Measurements from ENCODE around the gene SYT7. TPM values are rescaled to one million over a fixed set of nuclear protein-coding genes. Genes with fewer than 3 reads are reported as not detected.

SYT7 gene
- total and polyA plus RNA-seq, 10 of the 15 experiments (the other 5 are each of a cell fraction or from before 2014, with no cell fraction given) = not detected

DNA sequence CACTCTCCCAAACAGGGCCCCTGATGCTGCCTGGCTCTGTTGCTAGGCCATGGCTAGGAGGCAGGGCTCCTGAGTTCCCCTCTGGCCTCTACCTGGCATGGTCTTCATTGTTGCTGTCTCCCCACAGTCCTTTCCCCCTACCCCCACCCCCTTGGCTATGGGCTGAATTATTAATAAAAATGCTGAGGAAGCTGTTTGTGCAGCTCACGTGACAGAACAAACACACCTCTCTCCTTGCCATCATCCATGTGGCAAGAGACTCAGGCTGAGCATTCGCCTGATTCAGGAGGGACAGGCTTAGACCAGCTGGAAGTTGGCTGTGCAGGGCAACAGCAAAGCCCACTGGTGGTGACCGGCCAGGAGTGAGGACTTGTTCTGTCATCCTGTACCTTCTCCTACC lies 4.2 kb upstream of the SYT7 start:
- ChIA-PET CTCF (interaction anchor here (0.7 kb wide), 1 partner anchor 103 kb away, joined by 3 read pairs; no protein-coding TSS in a partner anchor), POLR2A (no interaction called here), SMC1A (ENCODE audit: uncharacterized antibody, unreplicated experiment) (interaction anchor here (1.7 kb wide), 1 partner anchor 10 kb away, joined by 3 read pairs; no protein-coding TSS in a partner anchor), RAD21 (ENCODE audit: unreplicated experiment) (no interaction called here)
- Histone ChIP-seq H3K27ac (ENCODE audit: control insufficient read depth, insufficient read depth) (no peak overlapping the region), H3K36me3 (ENCODE audit: control insufficient read depth in 2 of 2, insufficient read depth in 2 of 2, low read length in 1 of 2) (no peaks in the 10 kb centered on the region), H3K4me2 (ENCODE audit: control insufficient read depth, insufficient read depth) (no peak overlapping the region), H3K27me3 (replicated peaks in 1 of 2; ENCODE audit: control insufficient read depth in 2 of 2, insufficient read depth in 2 of 2, low read length in 1 of 2) (peaks cover 4 to 18% of the 10 kb centered on the region in 2 experiments), H3K4me1 (ENCODE audit: control insufficient read depth, insufficient read depth, low read length) (no peaks in the 10 kb centered on the region), H3K9ac (ENCODE audit: control insufficient read depth, insufficient read depth, low read length) (no peak overlapping the region), H3K4me3 (no peak overlapping the region), H2AFZ (ENCODE audit: control insufficient read depth, low read depth, low read length) (no peak overlapping the region), H3K79me2 (ENCODE audit: control insufficient read depth, insufficient read depth, low read length) (no peaks in the 10 kb centered on the region), H4K20me1 (ENCODE audit: control insufficient read depth, insufficient read depth) (no peaks in the 10 kb centered on the region), H3K9me3 (replicated peaks; ENCODE audit: control insufficient read depth, insufficient read depth, low read length) (no peaks in the 10 kb centered on the region)
- FAIRE-seq = no peak
- no peak for DNase-seq (ENCODE audit: low read depth, low spot score)
- in situ Hi-C loops (cut with MboI) = no loop called here
- 18% methylated on average over 3 of the region's 3 CpGs for WGBS (ENCODE audit: insufficient coverage, insufficient replicate concordance, low lambda C conversion rate, missing lambda C conversion rate)
- BruUV-seq (replicated peaks) = no TSS peak
- ATAC-seq = no peak
- intact Hi-C loops (cut with micrococcal nuclease; ENCODE audit: unreplicated experiment) = no loop called here
- TF ChIP-seq ESRRA (IDR thresholded peaks at IDR 0.05; ENCODE audit: low read length) (no peak), BHLHE40 (IDR thresholded peaks at IDR 0.05; ENCODE audit: borderline replicate concordance in 1 of 2, low read depth in 2 of 2, low read length in 1 of 2) (peak in 1 of 2 experiments; percentile 11; a peak in 1 of 4 replicates)

DNA sequence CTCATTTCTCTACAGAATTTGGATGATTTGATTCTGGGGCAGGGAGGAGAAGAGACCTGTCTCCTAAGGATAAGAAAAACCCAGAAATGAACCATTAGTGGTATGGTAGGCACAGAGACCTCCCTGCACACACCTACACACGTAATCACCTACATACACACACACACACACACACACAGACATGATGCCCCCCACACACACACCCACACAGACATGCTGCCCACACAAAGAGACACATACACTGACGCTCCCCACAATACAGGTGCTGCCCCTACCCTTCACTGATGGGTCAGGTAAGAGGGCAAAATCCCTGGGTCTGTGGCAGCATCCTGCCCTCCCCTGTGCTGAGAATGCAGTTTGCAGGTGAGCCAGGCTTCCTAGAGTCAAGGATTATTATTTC lies 1.1 kb upstream of the SYT7 start:
- ChIA-PET POLR2A (no interaction called here), RAD21 (ENCODE audit: unreplicated experiment) (no interaction called here), CTCF (no interaction called here), SMC1A (ENCODE audit: uncharacterized antibody, unreplicated experiment) (interaction anchor here (0.7 kb wide), 1 partner anchor 61 kb away, joined by 3 read pairs; no protein-coding TSS in a partner anchor)
- ATAC-seq = no peak
- FAIRE-seq = no peak
- no peak for DNase-seq (ENCODE audit: low read depth, low spot score)
- no peaks in the 10 kb centered on the region for H3K79me2 ChIP-seq (ENCODE audit: control insufficient read depth, insufficient read depth, low read length)
- H3K4me2 ChIP-seq (ENCODE audit: control insufficient read depth, insufficient read depth) = no peak overlapping the region
- intact Hi-C loops (cut with micrococcal nuclease; ENCODE audit: unreplicated experiment) (no loop called here), in situ Hi-C loops (cut with MboI) (no loop called here)
- H3K27ac ChIP-seq (ENCODE audit: control insufficient read depth, insufficient read depth) = no peak overlapping the region
- H2AFZ ChIP-seq (ENCODE audit: control insufficient read depth, low read depth, low read length) = no peak overlapping the region
- no peaks in the 10 kb centered on the region; the same call in 1 of the 2 replicates for H4K20me1 ChIP-seq (ENCODE audit: control insufficient read depth, insufficient read depth)
- H3K36me3 ChIP-seq (ENCODE audit: control insufficient read depth in 2 of 2, insufficient read depth in 2 of 2, low read length in 1 of 2) = no peaks in the 10 kb centered on the region
- TF ChIP-seq MXI1 (IDR thresholded peaks at IDR 0.05; ENCODE audit: low read depth, low read length) (0 out of 2 replicates have a peak, but pooled peaks have one; percentile 2), RB1 (IDR thresholded peaks at IDR 0.05; ENCODE audit: borderline replicate concordance) (no peak)
- no peak overlapping the region for H3K9ac ChIP-seq (ENCODE audit: control insufficient read depth, insufficient read depth, low read length)
- no peak overlapping the region for H3K4me3 ChIP-seq
- 0% methylated on average over 2 of the region's 2 CpGs for WGBS (ENCODE audit: insufficient coverage, insufficient replicate concordance, low lambda C conversion rate, missing lambda C conversion rate)
- H3K27me3 ChIP-seq (replicated peaks in 1 of 2; ENCODE audit: control insufficient read depth in 2 of 2, insufficient read depth in 2 of 2, low read length in 1 of 2) = peaks cover 10 to 26% of the 10 kb centered on the region in 2 experiments
- no TSS peak for BruUV-seq (replicated peaks)
- no peaks in the 10 kb centered on the region for H3K4me1 ChIP-seq (ENCODE audit: control insufficient read depth, insufficient read depth, low read length)
- H3K9me3 ChIP-seq (replicated peaks; ENCODE audit: control insufficient read depth, insufficient read depth, low read length) = no peaks in the 10 kb centered on the region

Data from GM12878 (cell line).